HG02840 (cell line): ENCODE data around the gene CDV3.
A peak's percentile ranks its signal among the peaks of the same experiment; 100 is the strongest.
"Not testable (repeated sequence)": the region's sequence is repeated elsewhere in the genome, so short reads cannot be mapped to it uniquely, and the experiment has no call there.

Experiments used
- ATAC-seq: cut with Tn5 transposase; IDR thresholded peaks from one replicate; pipeline ENCODE4 v1.9.1; 2021; ENCODE audit warnings: mild to moderate bottlenecking, moderate library complexity, moderate number of reproducible peaks; ENCODE audit not compliant: unreplicated experiment, low FRiP score

CDV3 gene

DNA sequence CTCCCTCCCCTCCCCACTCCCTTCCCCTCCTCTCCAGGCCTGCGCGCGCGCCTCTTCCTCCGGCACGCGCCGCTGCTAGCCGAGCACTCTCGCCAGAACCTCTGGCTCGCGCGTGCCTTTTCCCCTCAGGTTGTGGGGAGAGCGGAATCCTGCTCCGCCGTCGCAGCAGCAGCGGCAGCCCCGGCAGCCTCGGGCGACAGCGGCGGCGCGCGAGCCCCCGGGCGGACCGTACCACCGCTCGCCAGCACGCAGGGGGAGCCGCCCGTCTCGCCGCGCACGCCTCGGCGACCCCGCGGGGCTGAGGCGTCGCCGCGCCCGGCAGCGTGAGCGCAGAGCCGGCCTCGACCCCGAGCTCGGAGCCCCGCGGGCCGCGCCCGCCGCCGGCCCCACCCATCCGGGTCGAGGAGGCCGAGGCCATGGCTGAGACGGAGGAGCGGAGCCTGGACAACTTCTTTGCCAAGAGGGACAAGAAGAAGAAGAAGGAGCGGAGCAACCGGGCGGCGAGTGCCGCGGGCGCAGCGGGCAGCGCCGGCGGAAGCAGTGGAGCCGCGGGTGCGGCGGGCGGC lies at the start of gene CDV3:
Gene CDV3, plus strand, starts transcription at position 58 of the 566 bp plus-strand sequence. Its CDS starts 359 bp downstream, at position 417.
- peak; percentile 33 for ATAC-seq

GRCh38 chr3:133523758-133524157 lies 49.7 kb upstream of the CDV3 start:
- ATAC-seq, result not testable (repeated sequence)

DNA sequence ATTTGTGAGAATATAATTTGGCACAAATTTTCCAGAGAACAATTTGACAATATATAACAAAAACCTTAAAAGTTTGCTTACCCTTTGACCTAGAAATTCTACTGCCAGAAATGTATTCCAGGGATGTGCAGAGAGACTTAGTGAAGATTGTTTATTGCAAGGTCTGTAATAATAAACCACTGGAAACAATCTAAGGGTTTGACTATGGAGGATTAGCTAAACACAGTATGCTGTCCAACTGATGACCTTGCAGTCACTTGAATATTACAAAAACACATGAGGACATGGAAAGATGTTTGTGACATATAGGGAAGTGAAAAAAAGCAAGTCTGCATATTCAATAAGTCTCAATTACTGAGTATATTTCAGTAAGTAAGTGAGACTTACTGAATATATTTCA lies 48.1 kb upstream of the CDV3 start:
- ATAC-seq, result no peak

- ATAC-seq, result no peak
These were observed 46.3 kb upstream of the CDV3 start for GRCh38 chr3:133527081-133527715.

DNA sequence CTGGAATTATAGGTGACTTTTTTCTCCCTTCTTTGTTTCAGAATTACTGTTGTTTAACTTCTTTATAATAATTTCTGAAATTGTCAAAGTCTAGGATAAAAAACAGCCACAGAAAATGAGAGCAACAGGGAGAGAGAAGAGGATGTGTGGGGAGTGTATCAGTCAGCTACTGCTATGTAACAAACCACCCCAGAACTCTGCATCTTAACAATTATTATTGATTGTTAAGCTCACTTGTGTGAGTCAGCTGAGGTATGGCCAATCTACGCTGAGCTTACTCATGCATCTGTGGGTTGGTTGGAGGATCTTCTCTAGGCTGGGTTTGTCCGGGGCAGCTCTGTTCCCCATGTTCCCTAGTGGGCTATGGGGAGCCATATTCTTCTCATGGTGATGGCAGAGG lies 43.7 kb upstream of the CDV3 start:
- ATAC-seq, result no peak

- ATAC-seq, result no peak
These were observed 41.5 kb upstream of the CDV3 start for GRCh38 chr3:133531981-133532380.

- ATAC-seq, result no peak
These were observed 40.5 kb upstream of the CDV3 start for GRCh38 chr3:133532951-133533350.

- ATAC-seq, result no peak
These were observed 37.3 kb upstream of the CDV3 start for GRCh38 chr3:133535971-133536881.

DNA sequence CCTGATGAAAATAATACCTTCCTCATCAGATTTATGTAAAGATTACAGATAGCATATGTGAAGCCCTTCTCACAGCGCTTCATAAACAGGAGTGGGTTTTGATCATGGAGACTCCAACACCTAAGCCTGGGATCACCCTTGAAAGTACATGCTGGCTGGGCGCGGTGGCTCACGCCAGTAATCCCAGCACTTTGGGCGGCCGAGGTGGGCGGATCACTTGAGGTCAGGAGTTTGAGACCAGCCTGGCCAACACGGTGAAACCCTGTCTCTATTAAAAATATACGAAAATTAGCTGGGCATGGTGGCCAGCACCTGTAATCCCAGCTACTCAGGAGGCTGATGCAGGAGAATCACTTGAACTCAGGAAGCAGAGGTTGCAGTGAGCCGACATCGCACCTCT lies 36.4 kb upstream of the CDV3 start:
- ATAC-seq, result not testable (repeated sequence)

GRCh38 chr3:133538154-133538553 lies 35.3 kb upstream of the CDV3 start:
- ATAC-seq, result no peak

- ATAC-seq, result no peak
These were observed 32.4 kb upstream of the CDV3 start for GRCh38 chr3:133540896-133541674.

DNA sequence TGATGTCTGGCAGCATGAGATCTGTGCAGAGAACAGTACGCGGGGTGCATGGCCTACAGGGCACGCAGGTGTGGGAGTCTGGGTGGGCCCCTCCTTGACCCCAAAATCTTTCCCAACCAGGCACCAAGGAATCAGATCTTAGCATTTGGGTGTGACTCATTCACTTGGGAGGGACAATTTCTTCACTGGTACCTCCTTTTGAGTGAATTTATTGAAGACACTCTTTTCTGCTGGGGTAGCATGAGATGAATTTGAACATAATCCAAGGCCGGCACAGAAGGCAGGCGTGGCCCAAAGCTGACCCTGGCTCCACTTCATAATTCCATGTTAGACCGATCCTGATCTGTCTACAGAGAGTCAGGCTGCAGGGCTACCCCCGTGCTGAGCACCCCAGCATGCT lies 30.6 kb upstream of the CDV3 start:
- ATAC-seq, result no peak

DNA sequence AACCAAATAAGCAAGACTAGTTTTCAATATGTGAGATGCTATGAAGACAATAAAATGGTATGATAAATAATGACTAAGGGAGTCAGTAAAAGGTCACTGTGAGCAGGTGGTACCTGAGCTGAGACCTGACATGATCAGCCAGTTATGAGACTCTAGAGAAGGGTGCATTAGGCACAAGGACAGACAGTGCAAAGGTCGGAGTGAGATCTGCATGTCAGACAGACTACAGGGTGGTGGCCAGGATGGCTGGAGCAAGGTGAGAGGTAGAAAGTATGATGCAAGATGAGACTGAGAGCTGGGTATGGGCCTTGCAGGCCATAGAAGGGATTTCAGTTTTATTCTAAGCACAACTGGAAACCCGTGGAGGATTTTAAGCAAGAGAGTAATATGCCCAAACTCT lies 28.5 kb upstream of the CDV3 start:
- not testable (repeated sequence) for ATAC-seq

GRCh38 chr3:133547432-133548041 lies 25.9 kb upstream of the CDV3 start:
- no peak for ATAC-seq

- no peak for ATAC-seq
These were observed 25.4 kb upstream of the CDV3 start for GRCh38 chr3:133548090-133548489.

DNA sequence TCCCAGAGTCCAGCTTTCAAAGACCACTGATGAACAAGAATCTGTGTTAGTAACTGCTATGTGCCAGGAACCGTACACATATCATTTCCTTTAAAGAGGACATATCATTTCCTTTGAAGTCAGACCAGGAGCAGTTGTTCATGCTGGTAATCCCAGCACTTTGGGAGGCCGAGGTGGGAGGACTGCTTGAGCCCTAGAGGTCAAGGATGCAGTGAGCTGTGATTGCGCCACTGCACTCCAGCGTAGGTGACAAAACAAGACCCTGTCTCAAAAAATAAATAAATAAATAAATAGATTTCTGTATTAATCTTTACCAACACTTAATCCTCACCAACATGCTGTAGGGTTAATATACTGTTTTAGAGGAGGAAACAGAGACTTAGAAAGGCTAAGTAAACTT lies 23.9 kb upstream of the CDV3 start:
- no peak for ATAC-seq

GRCh38 chr3:133551589-133551988 lies 21.9 kb upstream of the CDV3 start:
- not testable (repeated sequence) for ATAC-seq

DNA sequence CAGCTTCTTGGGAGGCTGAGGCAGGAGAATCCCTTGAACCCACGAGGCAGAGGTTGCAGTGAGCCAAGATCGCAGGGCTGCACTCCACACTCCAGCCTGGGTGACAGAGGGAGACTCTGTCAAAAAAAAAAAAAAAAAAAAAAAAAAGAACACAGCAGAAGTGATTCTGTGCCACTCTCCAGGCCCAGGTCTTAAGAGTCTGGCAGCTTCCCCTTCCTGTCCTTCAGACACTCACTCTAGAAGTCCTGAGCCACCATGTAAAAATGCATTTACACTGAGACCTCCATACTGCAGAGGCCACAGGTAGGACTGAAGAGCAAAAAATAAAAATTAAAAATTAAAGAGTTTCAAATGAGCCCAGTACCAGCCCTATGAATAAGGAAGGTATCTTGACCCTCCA lies 11.8 kb upstream of the CDV3 start:
- no peak for ATAC-seq

DNA sequence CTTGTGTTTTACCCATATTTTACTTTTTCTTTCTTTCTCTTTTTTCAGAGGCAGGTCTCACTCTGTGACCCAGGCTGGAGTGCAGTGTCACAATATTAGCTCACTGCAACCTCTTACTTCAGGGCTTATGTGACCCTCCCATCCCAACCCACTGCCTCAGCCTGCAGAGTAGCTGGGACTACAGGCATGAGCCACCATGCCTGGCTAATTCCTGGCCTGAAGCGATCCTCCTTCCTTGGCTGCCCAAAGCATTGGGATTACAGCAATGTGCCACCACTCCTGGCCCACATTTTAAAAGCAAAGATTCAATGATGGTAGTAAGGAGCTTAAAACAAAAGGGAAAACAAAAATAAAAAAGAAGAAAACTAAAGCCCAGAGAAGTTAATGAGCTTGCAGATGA lies 11.1 kb upstream of the CDV3 start:
- no peak for ATAC-seq

DNA sequence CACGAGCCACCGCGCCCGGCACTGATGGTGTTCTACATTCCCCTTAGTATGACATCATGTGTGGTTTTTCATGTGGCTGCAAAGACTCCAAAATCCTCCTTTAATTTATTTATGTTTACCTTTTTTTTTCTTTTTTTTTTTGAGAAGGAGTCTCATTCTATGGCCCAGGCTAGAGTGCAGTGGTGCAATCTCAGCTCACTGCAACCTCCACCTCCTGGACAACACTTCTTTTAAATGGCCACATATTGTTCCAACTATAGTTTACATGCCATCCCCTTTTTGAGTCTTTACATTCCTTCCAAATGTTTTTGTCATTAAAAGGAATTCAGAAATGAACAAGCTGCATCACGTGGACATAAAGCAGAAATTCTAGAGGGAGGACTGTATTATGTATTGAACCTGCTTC lies 10.3 kb upstream of the CDV3 start:
- no peak for ATAC-seq
